OCI-LY3 (cell line): ENCODE results near the gene B3GNT9.

Experiments
- H2AFZ ChIP-seq: fragments of 200-600, 300-600 bp; shearing (Covaris generic); 2 replicates; pipeline ENCODE4 v1.6.0; 2014; ENCODE audit warnings: antibody characterized with exemption, low read depth, low read length
- H3K27ac ChIP-seq: fragments of 200-600, 300-600 bp; sonication (generic); 2 replicates; pipeline ENCODE4 v1.5.1; 2014; ENCODE audit warnings: mild to moderate bottlenecking, low read length, moderate library complexity, mixed read lengths
- H3K27me3 ChIP-seq: fragments of 200-600, 300-600 bp; sonication (generic); 2 replicates; pipeline ENCODE4 v1.6.1; 2014; ENCODE audit warnings: low read depth, low read length, mixed read lengths
- H3K36me3 ChIP-seq: fragments of 200-600, 300-600 bp; sonication (generic); replicated peaks from 2 replicates; pipeline ENCODE3; 2014; ENCODE audit warnings: low read depth, low read length, mixed read lengths
- H3K4me1 ChIP-seq: fragments of 300-600, 200-600 bp; sonication (generic); 2 replicates; pipeline ENCODE4 v1.6.1; 2014; ENCODE audit warnings: low read length, mixed read lengths
- H3K4me2 ChIP-seq: fragments of 200-600, 300-600 bp; sonication (generic); 2 replicates; pipeline ENCODE4 v1.6.1; 2014; ENCODE audit warnings: low read length, mixed read lengths
- H3K4me3 ChIP-seq: fragments of 300-600, 200-600 bp; sonication (generic); 2 replicates; pipeline ENCODE4 v1.5.1; 2014; ENCODE audit warnings: antibody characterized with exemption, mild to moderate bottlenecking, low read length, moderate library complexity
- H3K79me2 ChIP-seq: fragments of 300-600, 200-600 bp; shearing (Covaris generic); 2 replicates; pipeline ENCODE4 v1.6.1; 2014; ENCODE audit warnings: mild to moderate bottlenecking, low read length, mixed read lengths
- H3K9ac ChIP-seq: fragments of 300-600, 200-600 bp; shearing (Covaris generic); 2 replicates; pipeline ENCODE4 v1.6.0; 2014; ENCODE audit warnings: mild to moderate bottlenecking, low read length, moderate library complexity
- H3K9me3 ChIP-seq: fragments of 200-600, 300-600 bp; shearing (Covaris generic); 2 replicates; pipeline ENCODE4 v1.6.1; 2014; ENCODE audit warnings: low read length, mixed read lengths; ENCODE audit not compliant: insufficient read depth
- H4K20me1 ChIP-seq: fragments of 200-600, 300-600 bp; sonication (generic); 2 replicates; pipeline ENCODE4 v1.6.1; 2016; ENCODE audit warnings: low read length, mixed read lengths; ENCODE audit not compliant: insufficient read depth
- CTCF ChIP-seq: fragments of 200-600, 300-600 bp; sonication (generic); IDR thresholded peaks from 2 replicates; pipeline ENCODE4 v1.5.1; 2014; ENCODE audit warnings: antibody characterized with exemption, low read length, low read depth
- EZH2phosphoT487 ChIP-seq: fragments of 200-600 bp; shearing (Covaris generic); IDR thresholded peaks from 2 replicates; pipeline ENCODE4 v1.6.1; 2018; ENCODE audit warnings: antibody characterized with exemption, mixed run types, low read depth

Gene B3GNT9

GRCh38 chr16:67194260-67194659 lies 43.5 kb upstream of the B3GNT9 start:
- no peak overlapping the region for H3K27ac ChIP-seq
- no peak overlapping the region for H2AFZ ChIP-seq
- peaks cover 32% of the 10 kb centered on the region for H3K79me2 ChIP-seq
- no peak for TF ChIP-seq EZH2phosphoT487
- TF ChIP-seq CTCF: no peak
- no peaks in the 10 kb centered on the region for H4K20me1 ChIP-seq
- H3K36me3 ChIP-seq: peaks cover 50% of the 10 kb centered on the region
- no peaks in the 10 kb centered on the region for H3K27me3 ChIP-seq
- no peak overlapping the region for H3K9ac ChIP-seq
- H3K4me2 ChIP-seq: no peak overlapping the region
- peaks cover 12% of the 10 kb centered on the region for H3K4me1 ChIP-seq
- H3K9me3 ChIP-seq: no peaks in the 10 kb centered on the region
- no peak overlapping the region for H3K4me3 ChIP-seq

GRCh38 chr16:67193536-67193935 lies 42.7 kb upstream of the B3GNT9 start:
- H4K20me1 ChIP-seq: no peaks in the 10 kb centered on the region

GRCh38 chr16:67192781-67193361 lies 42.1 kb upstream of the B3GNT9 start:
- H4K20me1 ChIP-seq: no peaks in the 10 kb centered on the region
- H3K36me3 ChIP-seq: peaks cover 40% of the 10 kb centered on the region
- H2AFZ ChIP-seq: no peak overlapping the region
- H3K9me3 ChIP-seq: no peaks in the 10 kb centered on the region
- TF ChIP-seq CTCF (no peak), EZH2phosphoT487 (no peak)
- H3K4me1 ChIP-seq: peaks cover 12% of the 10 kb centered on the region
- H3K4me2 ChIP-seq: peak overlapping the region; percentile 98
- H3K4me3 ChIP-seq: peak overlapping the region; percentile 96
- H3K9ac ChIP-seq: peak overlapping the region; percentile 95
- H3K27ac ChIP-seq: peak overlapping the region; percentile 53; the same call in 1 of the 2 replicates
- peaks cover 32% of the 10 kb centered on the region for H3K79me2 ChIP-seq
- H3K27me3 ChIP-seq: no peaks in the 10 kb centered on the region

More at GRCh38 chr16:67193536-67193935, 42.7 kb upstream of the B3GNT9 start:
- H3K4me2 ChIP-seq: peak overlapping the region; percentile 98
- H3K27ac ChIP-seq: no peak overlapping the region
- H3K4me3 ChIP-seq: peak overlapping the region; percentile 96
- peak overlapping the region; percentile 95; the same call in 1 of the 2 replicates for H3K9ac ChIP-seq
- H3K9me3 ChIP-seq: no peaks in the 10 kb centered on the region
- H3K36me3 ChIP-seq: peaks cover 45% of the 10 kb centered on the region
- H3K27me3 ChIP-seq: no peaks in the 10 kb centered on the region
- peaks cover 32% of the 10 kb centered on the region for H3K79me2 ChIP-seq
- H2AFZ ChIP-seq: no peak overlapping the region
- peaks cover 12% of the 10 kb centered on the region for H3K4me1 ChIP-seq
- TF ChIP-seq CTCF (no peak), EZH2phosphoT487 (no peak)

- peak within 1 kb of the TSS; percentile 96 for H3K4me3 ChIP-seq
- peak within 1 kb of the TSS; percentile 95 for H3K9ac ChIP-seq
- H3K27ac ChIP-seq: peak within 1 kb of the TSS; percentile 53
- peak within 1 kb of the TSS; percentile 98 for H3K4me2 ChIP-seq
- no peak for TF ChIP-seq CTCF
- no peak for TF ChIP-seq EZH2phosphoT487
- no peaks in the 10 kb centered on the region for H4K20me1 ChIP-seq
- H3K36me3 ChIP-seq: peaks cover 35% of the 10 kb centered on the region
- peak within 1 kb of the TSS; percentile 65 for H2AFZ ChIP-seq
- H3K9me3 ChIP-seq: no peaks in the 10 kb centered on the region
- H3K4me1 ChIP-seq: peaks cover 12% of the 10 kb centered on the region
- no peaks in the 10 kb centered on the region for H3K27me3 ChIP-seq
- H3K79me2 ChIP-seq: peaks cover 32% of the 10 kb centered on the region
Measured at GRCh38 chr16:67191995-67192681, 41.3 kb upstream of the B3GNT9 start, which contains the start of gene E2F4. Gene E2F4, plus strand, starts transcription at chr16:67192155. Its CDS starts 73 bp downstream, at chr16:67192228.
